ENCODE measurements around the gene TTPAL.

GRCh38 chr20:44500221-44500620 is 24.5 kb downstream of the TTPAL start:
- TF ChIP-seq ZSCAN16 (tag by site-specific recombination; IDR thresholded peaks at IDR 0.05), result no peak
- no peak for TF ChIP-seq CTCF (tag by site-specific recombination; IDR thresholded peaks at IDR 0.05)
- TF ChIP-seq ZBTB1 (tag by site-specific recombination; IDR thresholded peaks at IDR 0.05), result no peak
